NCI-H2171 treated with DMSO at 0.1 percent for 48 hours (cell line): ENCODE data around the gene ARIH2.
A peak's percentile ranks its signal among the peaks of the same experiment; 100 is the strongest.
"Not testable (repeated sequence)": the region's sequence is repeated elsewhere in the genome, so short reads cannot be mapped to it uniquely, and the experiment has no call there.

Experiments
- DNase-seq: peaks from one replicate; lab custom pipeline; 2025; lab: John Stamatoyannopoulos, UW

The ARIH2 gene

DNA sequence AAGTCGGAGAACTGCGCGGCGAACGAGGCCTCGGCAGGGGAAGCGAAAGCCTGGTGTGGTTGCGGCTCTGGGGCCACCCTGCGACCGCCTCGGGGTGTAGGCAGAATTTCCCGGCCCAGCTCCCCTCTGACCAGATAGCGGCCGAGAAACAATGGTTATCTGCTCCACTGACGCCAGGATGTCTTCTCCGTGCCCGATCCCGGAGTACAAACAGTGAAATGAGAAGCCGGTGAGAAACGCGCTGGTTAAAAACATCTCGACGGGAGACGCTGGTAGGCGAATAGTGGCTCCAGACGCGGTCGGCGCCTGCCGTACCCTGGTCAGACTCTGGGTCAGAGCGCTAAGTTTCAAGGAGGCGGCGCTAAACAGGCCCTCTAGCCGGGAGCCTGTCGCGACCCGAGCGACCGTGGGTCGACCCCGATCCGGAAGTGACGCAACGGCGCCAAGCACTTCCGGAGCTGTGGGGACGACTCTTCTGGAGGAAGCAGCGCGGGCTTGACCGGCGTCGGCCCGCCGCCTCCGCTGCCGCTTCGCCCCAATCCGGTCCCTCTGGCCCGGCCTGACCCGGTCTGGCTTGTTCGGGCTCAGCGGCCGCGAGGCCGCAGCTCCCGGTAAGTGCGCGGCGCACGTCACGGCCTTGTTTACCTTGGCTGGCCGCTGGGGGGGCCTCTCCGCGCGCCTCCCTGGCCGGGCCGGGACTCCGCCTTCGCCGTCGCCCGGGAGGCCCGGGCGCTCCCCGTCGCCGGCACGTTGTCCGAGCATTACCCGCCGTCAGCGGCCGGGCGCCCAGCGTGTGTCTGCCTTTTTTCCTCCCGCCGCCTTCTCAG is at the start of gene ARIH2:
Gene ARIH2 (plus strand): TSS at position 455 of the 827 bp plus-strand sequence. CDS start 8,717 bp downstream, outside the sequence.
- DNase-seq: peak; percentile 69

GRCh38 chr3:48877671-48878070 is 41.0 kb upstream of the ARIH2 start:
- no peak for DNase-seq

DNA sequence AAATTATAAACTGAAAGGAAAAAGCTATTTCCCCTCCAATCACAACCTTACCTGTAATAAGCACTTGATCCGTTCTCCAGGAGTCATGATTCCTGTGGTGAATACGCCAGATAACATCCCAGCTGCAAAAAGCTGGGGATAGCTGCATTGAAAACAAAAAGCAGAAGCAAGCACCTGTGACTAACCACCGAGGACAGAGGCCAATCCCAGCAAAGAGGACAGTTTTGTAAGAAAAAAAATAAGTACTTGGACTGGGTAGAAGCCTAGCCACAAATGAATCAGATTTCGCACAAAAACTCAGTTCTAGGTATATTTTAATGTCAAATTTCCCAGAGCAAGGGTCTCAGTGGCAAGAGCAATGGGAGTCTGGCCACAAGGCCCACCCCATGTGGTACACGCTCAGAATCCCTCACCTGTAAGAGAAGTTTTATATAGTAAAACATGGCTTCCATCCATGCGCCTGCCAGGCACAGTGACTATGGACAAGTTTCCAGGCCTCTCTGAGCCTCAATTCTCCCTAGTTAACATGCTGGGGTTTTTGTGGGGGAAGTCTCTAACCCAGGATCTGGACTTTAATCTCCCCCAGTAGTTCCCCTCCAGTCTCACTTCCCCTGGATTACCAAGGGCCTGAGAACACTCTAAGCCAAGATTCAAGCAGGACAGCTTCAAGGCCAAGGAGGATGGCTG is 39.2 kb upstream of the ARIH2 start:
- DNase-seq: no peak

DNA sequence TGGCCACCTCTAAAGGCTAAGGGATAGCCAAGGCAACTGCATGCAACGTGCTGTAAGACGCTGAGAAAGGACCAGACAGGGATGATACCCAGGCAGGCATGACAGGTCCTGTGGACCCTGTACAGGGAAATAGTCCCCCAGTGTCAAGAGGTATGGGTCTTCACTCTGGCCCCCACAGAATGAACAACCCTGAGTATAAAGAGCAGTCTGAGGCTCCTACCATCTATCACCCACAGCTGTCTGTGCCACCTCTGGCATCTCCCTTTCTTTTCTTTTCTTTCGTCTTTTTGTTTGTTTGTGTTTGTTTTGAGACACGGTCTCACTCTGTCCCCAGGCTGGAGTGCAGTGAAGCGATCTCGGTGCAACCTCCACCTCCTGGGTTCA is 38.7 kb upstream of the ARIH2 start:
- DNase-seq: no peak

- no peak for DNase-seq
These were observed 37.6 kb upstream of the ARIH2 start for GRCh38 chr3:48881006-48881405.

GRCh38 chr3:48881652-48882114 is 37.0 kb upstream of the ARIH2 start:
- DNase-seq: no peak

DNA sequence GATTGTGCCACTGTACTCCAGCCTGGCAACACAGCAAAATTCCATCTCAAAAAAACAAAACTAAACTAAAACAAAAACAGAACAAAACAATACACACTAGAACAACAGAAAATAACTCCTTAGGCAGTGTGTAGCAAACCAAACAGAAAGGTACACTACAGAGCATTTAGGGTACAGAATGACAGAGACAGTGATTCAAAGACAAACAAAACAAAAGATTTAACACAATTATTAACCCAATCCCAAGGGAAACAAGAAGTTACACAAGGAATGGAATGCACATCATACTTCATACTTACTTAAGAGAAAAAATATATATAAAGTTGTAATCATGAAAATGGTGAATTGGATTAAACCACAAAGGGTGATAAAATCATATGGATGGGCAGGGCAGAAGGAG is 32.9 kb upstream of the ARIH2 start:
- no peak for DNase-seq

GRCh38 chr3:48891606-48892005 is 27.0 kb upstream of the ARIH2 start:
- DNase-seq: no peak

GRCh38 chr3:48894516-48894915 is 24.1 kb upstream of the ARIH2 start:
- no peak for DNase-seq

- no peak for DNase-seq
These were observed 21.7 kb upstream of the ARIH2 start for GRCh38 chr3:48896936-48897335.

DNA sequence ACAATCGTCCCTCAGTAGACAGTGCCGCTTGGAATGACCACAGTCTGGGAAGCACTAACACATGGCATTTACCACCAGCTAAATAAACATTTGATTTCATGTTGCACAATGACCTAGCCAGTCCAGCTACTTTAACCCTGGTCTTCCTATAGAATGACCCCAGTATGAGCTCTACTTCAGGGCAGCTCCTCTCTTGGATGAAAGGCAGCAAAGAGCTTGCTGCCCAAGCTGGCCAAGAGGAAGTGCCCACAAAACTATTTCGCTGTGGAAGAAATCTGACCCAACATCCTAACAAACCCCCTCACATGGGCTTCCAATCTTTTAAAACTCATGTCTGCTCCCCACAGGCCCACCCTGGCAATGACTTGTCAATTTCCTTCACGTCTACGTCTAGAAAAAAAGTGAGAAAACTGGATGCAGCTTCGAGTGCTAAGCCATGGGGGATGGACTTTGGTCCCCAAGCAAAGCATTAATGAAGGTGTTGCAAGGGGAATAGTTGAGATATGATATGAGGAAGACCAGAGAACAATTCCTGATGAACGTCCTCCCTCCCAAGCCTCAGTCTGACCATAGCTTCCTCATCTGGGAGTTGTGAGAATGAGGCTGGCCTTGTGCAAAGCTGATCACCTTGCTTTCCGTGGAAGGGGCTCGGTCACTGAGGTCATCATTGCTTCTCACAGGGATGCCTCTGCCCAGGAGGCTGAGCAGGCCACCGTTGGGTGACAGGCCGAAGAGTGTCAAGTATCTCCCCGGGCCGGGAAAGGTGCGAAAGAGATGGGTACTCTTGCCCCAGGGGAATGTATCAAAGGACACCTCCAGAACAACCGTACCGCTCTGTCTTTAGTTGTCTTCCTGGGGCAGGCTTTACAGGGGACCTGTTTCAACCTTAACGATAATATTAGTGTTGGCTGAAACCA is 20.9 kb upstream of the ARIH2 start:
- DNase-seq: no peak

DNA sequence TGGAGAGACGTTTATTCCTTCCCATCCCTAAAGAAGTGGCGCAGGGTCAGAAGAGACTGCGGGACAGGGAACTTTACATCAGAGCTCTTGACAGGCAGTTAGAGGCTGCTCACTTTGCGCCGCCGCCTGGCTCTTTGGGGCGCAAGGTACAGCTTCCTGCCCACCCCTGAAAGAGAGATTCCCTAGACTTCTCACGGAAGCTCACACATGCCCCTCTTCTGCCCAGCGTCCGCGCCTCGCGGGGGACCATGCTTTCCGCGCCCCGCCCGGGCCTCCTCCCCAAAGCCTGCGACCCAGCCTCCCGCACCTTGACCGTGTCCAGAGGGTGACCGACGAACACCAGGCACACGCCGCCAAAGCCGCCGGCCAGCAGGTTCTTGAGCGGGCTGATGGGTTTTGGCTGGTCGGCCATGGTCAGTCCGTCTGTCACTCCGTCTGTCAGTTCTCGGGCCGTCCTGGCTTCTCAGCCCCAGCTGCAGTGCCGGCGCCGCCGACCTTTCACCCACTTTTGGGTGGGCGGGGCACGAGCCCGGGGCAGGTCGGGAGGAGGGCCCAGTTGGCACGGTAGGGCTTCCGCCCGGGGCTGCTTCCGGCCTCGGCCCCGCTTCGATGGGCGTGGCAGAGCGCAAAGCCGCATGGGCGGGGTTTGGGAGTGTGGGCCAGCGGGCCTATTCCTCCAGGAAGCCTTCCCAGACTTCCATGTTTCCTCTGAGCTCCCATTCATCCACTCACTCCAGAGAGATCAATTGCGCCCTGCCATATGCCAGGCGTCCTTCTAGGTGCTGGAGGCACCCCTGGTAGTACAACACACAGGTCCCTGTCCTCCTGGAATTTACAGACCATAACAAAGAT is 20.0 kb upstream of the ARIH2 start, which contains the start of gene SLC25A20:
Gene SLC25A20 (minus strand): TSS at position 500 of the 852 bp plus-strand sequence. CDS start 88 bp downstream, at position 412.
- peak; percentile 63 for DNase-seq

DNA sequence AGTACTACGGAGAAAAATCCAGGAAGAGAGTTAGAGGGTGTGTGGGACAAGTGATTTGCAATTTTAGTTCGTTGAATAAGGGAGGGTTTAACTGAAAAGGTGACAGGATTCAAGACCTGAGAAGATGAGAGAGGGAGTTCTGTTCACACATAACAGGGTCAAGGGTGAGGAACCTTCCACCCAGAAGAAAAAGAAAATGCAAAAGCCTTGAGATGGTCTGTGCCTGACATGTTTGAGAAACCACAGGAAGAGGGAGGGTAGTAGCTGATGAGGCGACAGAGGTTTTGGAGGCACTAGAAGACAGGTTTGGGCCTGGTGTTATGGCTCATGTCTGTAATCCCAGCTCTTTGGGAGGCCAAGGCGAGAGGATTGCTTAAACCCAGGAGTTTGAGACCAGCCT is 19.4 kb upstream of the ARIH2 start:
- DNase-seq: no peak

- DNase-seq: not testable (repeated sequence)
These were observed 11.6 kb upstream of the ARIH2 start for GRCh38 chr3:48907026-48907425.

DNA sequence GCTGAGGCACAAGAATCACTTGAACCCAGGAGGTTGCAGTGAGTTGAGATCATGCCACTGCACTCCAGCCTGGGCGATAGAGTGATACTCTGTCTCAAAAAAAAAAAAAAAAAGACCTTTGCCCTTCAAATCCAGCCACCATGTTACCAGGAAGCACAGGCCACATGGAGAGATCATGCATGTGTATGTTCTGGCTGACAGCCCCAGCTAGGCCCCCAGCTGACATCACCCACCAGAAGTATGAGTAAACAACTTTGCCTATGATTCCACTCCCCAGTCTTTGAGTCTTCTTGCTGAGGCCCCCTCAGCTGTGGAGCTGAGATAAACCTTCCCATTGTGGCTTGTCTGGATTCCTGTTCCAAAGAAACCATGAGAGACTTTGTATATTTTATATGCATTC is 3.3 kb upstream of the ARIH2 start:
- DNase-seq: no peak

- DNase-seq: peak; percentile 45
These were observed 835 bp downstream of the ARIH2 start for GRCh38 chr3:48919215-48920138.

DNA sequence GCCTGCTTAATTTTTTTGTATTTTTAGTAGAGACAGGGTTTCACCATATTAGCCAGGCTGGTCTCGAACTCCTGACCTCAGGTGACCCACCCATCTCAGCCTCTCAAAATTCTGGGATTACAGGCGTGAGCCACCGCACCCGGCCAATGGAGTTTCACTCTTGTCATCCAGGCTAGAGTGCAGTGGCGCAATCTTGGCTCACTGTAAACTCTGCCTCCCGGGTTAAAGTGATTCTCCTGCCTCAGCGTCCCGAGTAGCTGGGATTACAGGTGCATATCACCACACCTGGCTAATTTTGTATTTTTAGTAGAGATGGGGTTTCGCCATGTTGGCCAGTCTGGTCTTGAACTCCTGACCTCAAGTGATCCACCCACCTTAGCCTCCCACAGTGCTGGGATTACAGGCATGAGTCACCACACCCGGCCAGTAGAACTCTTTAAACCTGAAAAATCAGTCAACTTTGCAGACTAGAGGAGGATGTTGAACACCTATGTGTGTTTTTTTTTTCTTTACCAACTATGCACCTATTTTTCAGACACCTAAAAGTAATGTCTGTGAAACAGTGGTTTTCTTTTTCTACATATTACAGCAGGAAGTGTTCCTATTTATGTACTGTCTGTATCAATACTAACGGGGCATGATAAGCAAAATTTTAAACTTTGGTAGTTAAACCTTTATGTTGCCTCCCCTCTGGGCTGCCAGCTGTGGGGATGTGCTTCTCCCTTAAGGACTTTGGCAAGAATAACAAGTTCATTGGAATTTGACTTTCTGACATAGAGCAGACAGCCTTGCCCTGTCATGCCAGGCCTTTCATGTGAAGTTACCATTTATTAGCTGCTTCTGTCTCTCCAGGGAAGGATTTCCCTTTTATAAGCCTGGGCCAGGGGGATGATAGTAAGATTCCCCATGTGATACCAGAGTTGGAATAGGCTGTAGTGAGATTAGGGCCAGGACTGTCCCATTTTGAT is 8.1 kb downstream of the ARIH2 start:
- DNase-seq: no peak

DNA sequence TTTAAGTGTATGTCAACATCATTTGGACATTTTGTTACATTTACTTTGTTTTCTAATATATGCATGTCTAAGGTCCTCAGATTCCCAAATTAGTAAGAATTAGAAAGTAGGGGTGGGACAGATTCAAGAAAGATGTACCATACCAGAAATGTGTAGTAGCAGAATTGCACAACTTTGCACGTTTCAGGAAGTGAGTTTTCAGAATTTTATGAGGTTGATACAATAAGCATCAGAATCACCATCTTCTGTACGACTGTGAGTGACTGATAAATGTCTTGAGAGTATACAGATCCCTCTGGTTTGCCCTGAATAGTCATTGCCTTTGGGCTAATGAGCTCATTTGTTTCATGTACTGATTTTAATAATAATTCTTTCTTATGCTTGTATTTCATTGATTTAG is 9.3 kb downstream of the ARIH2 start:
- DNase-seq: no peak

DNA sequence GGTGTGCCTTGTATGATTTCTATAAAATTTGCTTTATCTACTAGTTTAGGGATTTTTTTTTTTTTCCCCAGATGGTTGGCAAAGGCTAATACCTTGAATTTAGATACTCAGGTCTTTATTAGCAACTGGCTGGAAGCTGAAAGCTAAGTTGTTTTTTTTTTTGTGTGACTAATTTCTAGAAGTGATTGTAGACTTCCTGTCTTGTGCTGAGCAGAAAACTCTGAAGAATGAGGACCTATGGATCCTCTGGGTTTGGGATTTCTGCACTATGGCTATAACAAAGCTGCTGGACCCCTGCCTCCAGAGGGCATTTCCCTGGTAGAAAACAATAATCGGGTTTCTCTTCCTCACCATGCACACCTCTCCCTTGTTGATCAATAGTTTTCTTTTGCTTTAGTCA is 10.0 kb downstream of the ARIH2 start:
- DNase-seq: no peak
